H1 (cell line): ENCODE measurements around the gene RTN4. TPM values are rescaled to one million over a fixed set of nuclear protein-coding genes. Genes with fewer than 3 reads are reported as not detected.

Experiments
- CTCF ChIA-PET: fragments of 300-600 bp; sonication (Branson Sonifier 250); formaldehyde crosslinking; loops from one replicate; lab custom pipeline; 2021; ENCODE audit not compliant: partially characterized antibody; lab: Charles Lee
- POLR2A ChIA-PET: fragments of 300-600 bp; sonication (Branson Sonifier 250); formaldehyde crosslinking; loops from one replicate; lab custom pipeline; 2021; ENCODE audit warnings: inconsistent platforms; ENCODE audit not compliant: partially characterized antibody; lab: Charles Lee
- DNase-seq, 2 experiments: peaks; one replicate each; pipeline versions ENCODE4 v3.0.0 to v3.0.0-alpha.2; 2010 to 2022; ENCODE audit warnings: low spot score in 2 of 2, low read depth in 1 of 2, mixed read lengths in 1 of 2
- FAIRE-seq: peaks from 2 replicates; lab custom pipeline; 2011; peaks lifted over from hg19 to GRCh38; lab: Jason Lieb, UNC
- H2AFZ ChIP-seq: 2 replicates; pipeline ENCODE4 v1.8.1; 2012; ENCODE audit warnings: low read length, inconsistent platforms
- H2AK5ac ChIP-seq: 2 replicates; pipeline ENCODE4 v1.6.1; 2013; ENCODE audit warnings: low read depth, low read length
- H2BK120ac ChIP-seq: replicated peaks from 2 replicates; pipeline ENCODE3; 2013; ENCODE audit warnings: low read depth, low read length, inconsistent platforms
- H2BK12ac ChIP-seq: 2 replicates; pipeline ENCODE4 v1.6.1; 2013; ENCODE audit warnings: low read depth, low read length
- H2BK15ac ChIP-seq: 2 replicates; pipeline ENCODE4 v1.6.1; 2013; ENCODE audit warnings: low read length
- H2BK20ac ChIP-seq: 2 replicates; pipeline ENCODE4 v1.6.1; 2013; ENCODE audit warnings: low read length
- H2BK5ac ChIP-seq: 2 replicates; pipeline ENCODE4 v1.6.1; 2013; ENCODE audit warnings: low read depth, low read length
- H3K14ac ChIP-seq: 2 replicates; pipeline ENCODE4 v1.6.1; 2013; ENCODE audit warnings: inconsistent platforms; ENCODE audit not compliant: insufficient read length
- H3K18ac ChIP-seq: 2 replicates; pipeline ENCODE4 v1.6.1; 2013; ENCODE audit warnings: low read length; ENCODE audit errors: extremely low read depth
- H3K23ac ChIP-seq: 2 replicates; pipeline ENCODE4 v1.6.1; 2013; ENCODE audit warnings: inconsistent platforms; ENCODE audit not compliant: insufficient read length
- H3K23me2 ChIP-seq: 2 replicates; pipeline ENCODE4 v1.6.1; 2013; ENCODE audit warnings: low read depth, low read length
- H3K27ac ChIP-seq: 2 replicates; pipeline ENCODE4 v1.6.1; 2011; ENCODE audit warnings: low read depth, low read length, inconsistent platforms
- H3K27me3 ChIP-seq, 4 experiments: replicated peaks in 1 of 4; 1 replicate in 1 of 4; 2 replicates in 3 of 4; pipeline versions ENCODE4 v1.6.1 to v1.8.1; 2011 to 2013; ENCODE audit warnings: low read length in 3 of 4, mild to moderate bottlenecking in 3 of 4, inconsistent platforms in 2 of 4, mixed read lengths in 2 of 4, moderate library complexity in 1 of 4; ENCODE audit not compliant: control insufficient read depth in 3 of 4, insufficient read depth in 3 of 4; ENCODE audit errors: extremely low read depth in 1 of 4
- H3K36me3 ChIP-seq, 4 experiments: 2 replicates each; pipeline versions ENCODE4 v1.6.1 to v1.8.1; 2011 to 2013; ENCODE audit warnings: mild to moderate bottlenecking in 4 of 4, low read length in 3 of 4, moderate library complexity in 2 of 4, control low read depth in 1 of 4, inconsistent platforms in 1 of 4; ENCODE audit not compliant: insufficient read depth in 4 of 4, control insufficient read depth in 2 of 4
- H3K4ac ChIP-seq: replicated peaks from 2 replicates; pipeline ENCODE3; 2013; ENCODE audit warnings: low read length, low read depth, mixed read lengths, inconsistent platforms; ENCODE audit not compliant: insufficient read length
- H3K4me1 ChIP-seq, 4 experiments: replicated peaks in 1 of 4; 1 replicate in 1 of 4; 2 replicates in 3 of 4; pipeline versions ENCODE4 v1.6.1 to v1.8.1; 2011 to 2013; ENCODE audit warnings: low read length in 3 of 4, inconsistent platforms in 2 of 4, mixed read lengths in 1 of 4; ENCODE audit not compliant: insufficient read depth in 4 of 4, control insufficient read depth in 3 of 4
- H3K4me2 ChIP-seq, 2 experiments: 2 replicates each; pipeline versions ENCODE4 v1.6.1 to v1.8.1; 2011 to 2013; ENCODE audit warnings: low read depth in 2 of 2, low read length in 2 of 2, control low read depth in 1 of 2, inconsistent platforms in 1 of 2, mild to moderate bottlenecking in 1 of 2; ENCODE audit not compliant: insufficient read depth in 1 of 2
- H3K4me3 ChIP-seq, 4 experiments: fragments of 200-600, 300-600 bp in 1 of 4; sonication (generic), shearing (Covaris generic), sonication (Bioruptor Twin) in 1 of 4; 2 replicates each; pipeline versions ENCODE4 v1.5.1 to v1.8.1; 2011 to 2016; ENCODE audit warnings: low read length in 4 of 4, low read depth in 3 of 4, control low read depth in 2 of 4, inconsistent platforms in 2 of 4, mild to moderate bottlenecking in 2 of 4, mixed read lengths in 1 of 4, moderate library complexity in 1 of 4; ENCODE audit not compliant: insufficient read depth in 2 of 4; ENCODE audit errors: extremely low read depth in 1 of 4
- H3K56ac ChIP-seq: replicated peaks from 2 replicates; pipeline ENCODE3; 2013; ENCODE audit warnings: low read depth, mild to moderate bottlenecking, mixed read lengths, low read length, inconsistent platforms; ENCODE audit not compliant: insufficient read length
- H3K79me1 ChIP-seq: 2 replicates; pipeline ENCODE4 v1.6.1; 2013; ENCODE audit warnings: low read depth, low read length, control low read depth
- H3K79me2 ChIP-seq, 2 experiments: 2 replicates each; pipeline versions ENCODE4 v1.6.1 to v1.8.1; 2012 to 2013; ENCODE audit warnings: low read length in 2 of 2, mild to moderate bottlenecking in 2 of 2, inconsistent platforms in 1 of 2; ENCODE audit not compliant: insufficient read depth in 2 of 2, control insufficient read depth in 1 of 2
- H3K9ac ChIP-seq, 4 experiments: replicated peaks in 1 of 4; 1 replicate in 1 of 4; 2 replicates in 3 of 4; pipeline versions ENCODE4 v1.6.1 to v1.8.1; 2011 to 2013; ENCODE audit warnings: low read depth in 3 of 4, low read length in 3 of 4, control low read depth in 2 of 4, mild to moderate bottlenecking in 2 of 4, moderate library complexity in 2 of 4, inconsistent platforms in 1 of 4; ENCODE audit errors: extremely low read depth in 1 of 4
- H3K9me3 ChIP-seq, 2 experiments: 2 replicates each; pipeline versions ENCODE4 v1.6.1 to v1.8.1; 2012 to 2013; ENCODE audit warnings: mild to moderate bottlenecking in 2 of 2, moderate library complexity in 2 of 2, control low read depth in 1 of 2, inconsistent platforms in 1 of 2, low read depth in 1 of 2, low read length in 1 of 2, mixed read lengths in 1 of 2; ENCODE audit not compliant: insufficient read depth in 2 of 2
- H4K20me1 ChIP-seq, 2 experiments: replicated peaks in 1 of 2; 2 replicates each; pipeline versions ENCODE3 to v1.8.1; 2011 to 2013; ENCODE audit warnings: inconsistent platforms in 2 of 2, low read length in 2 of 2, mild to moderate bottlenecking in 1 of 2; ENCODE audit not compliant: insufficient read depth in 2 of 2, control insufficient read depth in 1 of 2
- H4K5ac ChIP-seq: 2 replicates; pipeline ENCODE4 v1.6.1; 2013; ENCODE audit warnings: low read length, low read depth, mixed read lengths, inconsistent platforms; ENCODE audit not compliant: insufficient read length
- H4K8ac ChIP-seq: 2 replicates; pipeline ENCODE4 v1.8.0; 2013; ENCODE audit warnings: mild to moderate bottlenecking, moderate library complexity, low read length, inconsistent platforms; ENCODE audit not compliant: insufficient read depth; ENCODE audit errors: extremely low read depth
- H4K91ac ChIP-seq: replicated peaks from 2 replicates; pipeline ENCODE3; 2013; ENCODE audit warnings: low read length, mixed read lengths, inconsistent platforms; ENCODE audit not compliant: insufficient read length
- BRCA1 ChIP-seq: IDR thresholded peaks from 2 replicates; pipeline ENCODE4 v1.6.1; 2012; ENCODE audit warnings: low read depth, low read length, improper control_type of control experiment
- CTCF ChIP-seq, 3 experiments: IDR thresholded peaks; 1 replicate in 2 of 3; 2 replicates in 1 of 3; pipeline versions ENCODE4 v1.5.1 to v1.6.1; 2011; ENCODE audit warnings: low read length in 3 of 3, mild to moderate bottlenecking in 3 of 3, inconsistent platforms in 2 of 3, low read depth in 1 of 3, moderate library complexity in 1 of 3; ENCODE audit not compliant: insufficient read depth in 1 of 3; ENCODE audit errors: control extremely low read depth in 1 of 3
- E2F6 ChIP-seq: IDR thresholded peaks from 2 replicates; pipeline ENCODE4 v1.6.1; 2012; ENCODE audit warnings: inconsistent platforms
- HDAC2 ChIP-seq, 2 experiments: fragments of 300-600 bp in 1 of 2; sonication (generic) in 1 of 2; IDR thresholded peaks; 2 replicates each; pipeline ENCODE4 v1.6.1; 2011 to 2012; ENCODE audit warnings: low read depth in 2 of 2, low read length in 2 of 2, mild to moderate bottlenecking in 2 of 2, moderate library complexity in 2 of 2, borderline replicate concordance in 1 of 2, inconsistent platforms in 1 of 2
- PHF8 ChIP-seq: fragments of 200-600 bp; sonication (generic); conservative IDR thresholded peaks from 2 replicates; pipeline ENCODE4 v1.7.1; 2012; ENCODE audit warnings: low read depth, mild to moderate bottlenecking, inconsistent platforms, low read length, moderate library complexity
- POLR2AphosphoS5 ChIP-seq: IDR thresholded peaks from 2 replicates; pipeline ENCODE4 v1.6.1; 2011; ENCODE audit warnings: low read depth, low read length
- RBBP5 ChIP-seq: IDR thresholded peaks from 2 replicates; pipeline ENCODE4 v1.7.1; 2012; ENCODE audit warnings: low read depth, mild to moderate bottlenecking, inconsistent platforms, low read length, moderate library complexity, borderline replicate concordance
- SIRT6 ChIP-seq: IDR thresholded peaks from one replicate; pipeline ENCODE4 v1.7.1; 2012; ENCODE audit warnings: low read length, inconsistent platforms
- WGBS, 2 experiments: shearing (Covaris generic) in 1 of 2; methylation state at CpG; one replicate each; pipeline versions ENCODE4 v1.1.6 to v1.1.7; 2013 to 2015; ENCODE audit warnings: low lambda C conversion rate in 2 of 2, mixed read lengths in 2 of 2, inconsistent platforms in 1 of 2, low coverage in 1 of 2, missing lambda C conversion rate in 1 of 2; ENCODE audit not compliant: insufficient replicate concordance in 2 of 2, insufficient coverage in 1 of 2, insufficient read length in 1 of 2; ENCODE audit errors: extremely low coverage in 1 of 2, missing lambda C conversion rate in 1 of 2; 5-methylcytosine and 5-hydroxymethylcytosine counted together
- polyA plus RNA-seq, 7 experiments: library from polyadenylated mRNA; depleted of rRNA in 3 of 7; stranded (reverse) in 5 of 7; unstranded in 2 of 7; fragments of >200 nt in 5 of 7; fragments of 200-250 nt in 2 of 7; gene quantifications; 1 replicate in 5 of 7; 2 replicates in 1 of 7; 4 replicates in 1 of 7; pipeline versions ENCODE4 v1.2.1 to v1.2.3, GENCODE V29; 2011 to 2013; ENCODE audit warnings: missing spikeins in 2 of 7, mixed read lengths in 2 of 7
- total RNA-seq: library from RNA; stranded (reverse); fragmentation: NEBNext Ultra II Directional; extraction: Animal tissue kit (Norgen Biotek cat#: 25700); gene quantifications from 2 replicates; pipeline ENCODE4 v1.2.1, GENCODE V29; 2021
- TF ChIP-seq, protein P1 (sequence below): IDR thresholded peaks from 2 replicates; pipeline ENCODE4 v1.6.1; 2011; ENCODE audit warnings: low read depth, mild to moderate bottlenecking, low read length; ENCODE audit not compliant: insufficient read depth

Gene RTN4
- total and polyA plus RNA-seq, 2 of the 8 experiments (the other 6 are each of a cell fraction or from before 2014, with no cell fraction given): 179 to 242 TPM

DNA sequence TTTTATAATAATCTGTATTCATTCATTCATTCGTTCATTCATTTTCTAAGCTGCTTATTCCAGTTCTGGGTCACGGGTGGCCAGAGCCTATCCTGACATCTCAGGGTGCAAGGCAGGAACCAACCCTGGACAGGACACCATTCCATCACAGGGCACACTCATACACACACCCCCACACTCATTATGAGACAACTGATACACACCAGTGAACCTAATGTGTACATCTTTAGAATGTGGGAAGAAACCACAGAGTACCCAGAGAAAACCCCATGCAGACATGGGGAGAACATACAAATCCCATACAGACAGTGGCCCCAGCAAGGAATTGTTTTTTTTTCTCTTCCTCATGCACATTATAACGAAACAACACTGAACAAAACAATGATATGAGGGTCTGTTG is 54.7 kb downstream of the RTN4 start:
- ChIA-PET POLR2A (interaction anchor here (0.7 kb wide), 1 partner anchor 78 kb away, joined by 3 read pairs; no protein-coding TSS in a partner anchor), CTCF (interaction anchor here (0.6 to 1.6 kb wide), 3 partner anchors 21 to 173 kb away, joined by 3 to 6 read pairs (median 5); no protein-coding TSS in a partner anchor)
- H4K20me1 ChIP-seq: peaks cover 14 to 16% of the 10 kb centered on the region in 2 experiments
- TF ChIP-seq E2F6: no peak
- TF ChIP-seq RBBP5: no peak
- no peak for TF ChIP-seq HDAC2 (IDR thresholded peaks at IDR 0.05; ENCODE audit: borderline replicate concordance in 1 of 2, low read depth in 2 of 2, low read length in 2 of 2)
- no peak for TF ChIP-seq BRCA1
- no peak for TF ChIP-seq PHF8
- no peak for TF ChIP-seq CTCF (IDR thresholded peaks at IDR 0.05; ENCODE audit: control extremely low read depth in 1 of 3, insufficient read depth in 1 of 3, low read depth in 1 of 3, low read length in 3 of 3)
- no peak for TF ChIP-seq SIRT6
- TF ChIP-seq, protein P1, sequence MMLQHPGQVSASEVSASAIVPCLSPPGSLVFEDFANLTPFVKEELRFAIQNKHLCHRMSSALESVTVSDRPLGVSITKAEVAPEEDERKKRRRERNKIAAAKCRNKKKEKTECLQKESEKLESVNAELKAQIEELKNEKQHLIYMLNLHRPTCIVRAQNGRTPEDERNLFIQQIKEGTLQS: no peak
- TF ChIP-seq POLR2AphosphoS5: no peak

More for the DNA sequence above, 54.7 kb downstream of the RTN4 start:
- no peak overlapping the region for H2BK5ac ChIP-seq
- H3K79me2 ChIP-seq: peaks cover 18 to 96% of the 10 kb centered on the region in 2 experiments
- peaks cover 3% of the 10 kb centered on the region; the same call in 1 of the 2 replicates for H3K79me1 ChIP-seq
- no peak overlapping the region for H2BK15ac ChIP-seq
- no peak overlapping the region for H3K18ac ChIP-seq
- H4K91ac ChIP-seq: no peak overlapping the region
- H3K23me2 ChIP-seq: no peaks in the 10 kb centered on the region
- no peak overlapping the region for H2AK5ac ChIP-seq
- no peak overlapping the region for H2BK120ac ChIP-seq
- no peak overlapping the region for H3K56ac ChIP-seq
- H4K5ac ChIP-seq: no peak overlapping the region
- no peak overlapping the region for H2BK12ac ChIP-seq
- WGBS, 2 experiments: 89% methylated on average over 3 of the region's 3 CpGs; no CpG with 5 or more reads in 1 of the 2 experiments
- H2BK20ac ChIP-seq: no peak overlapping the region
- H3K4ac ChIP-seq: no peak overlapping the region
- H3K9ac ChIP-seq: no peak overlapping the region
- H2AFZ ChIP-seq: no peak overlapping the region
- no peak overlapping the region for H3K4me3 ChIP-seq
- H3K4me2 ChIP-seq: no peak overlapping the region
- no peak overlapping the region for H3K27ac ChIP-seq
- no peaks in the 10 kb centered on the region for H3K36me3 ChIP-seq
- no peak overlapping the region for H3K14ac ChIP-seq
- H3K4me1 ChIP-seq: no peaks in the 10 kb centered on the region; a peak in 2 of 7 replicates
- no peak for DNase-seq
- H4K8ac ChIP-seq: no peak overlapping the region
- no peak for FAIRE-seq
- H3K27me3 ChIP-seq: no peaks in the 10 kb centered on the region
- peak overlapping the region; percentile 9 for H3K23ac ChIP-seq
- H3K9me3 ChIP-seq: no peaks in the 10 kb centered on the region
